HG03103 (cell line): ENCODE data around the gene PAX7.
"Not testable (repeated sequence)": the region's sequence is repeated elsewhere in the genome, so short reads cannot be mapped to it uniquely, and the experiment has no call there.

ENCODE experiments used
- ATAC-seq: cut with Tn5 transposase; IDR thresholded peaks from one replicate; pipeline ENCODE4 v1.9.1; 2021; ENCODE audit warnings: low read depth; ENCODE audit not compliant: unreplicated experiment

The PAX7 gene

DNA sequence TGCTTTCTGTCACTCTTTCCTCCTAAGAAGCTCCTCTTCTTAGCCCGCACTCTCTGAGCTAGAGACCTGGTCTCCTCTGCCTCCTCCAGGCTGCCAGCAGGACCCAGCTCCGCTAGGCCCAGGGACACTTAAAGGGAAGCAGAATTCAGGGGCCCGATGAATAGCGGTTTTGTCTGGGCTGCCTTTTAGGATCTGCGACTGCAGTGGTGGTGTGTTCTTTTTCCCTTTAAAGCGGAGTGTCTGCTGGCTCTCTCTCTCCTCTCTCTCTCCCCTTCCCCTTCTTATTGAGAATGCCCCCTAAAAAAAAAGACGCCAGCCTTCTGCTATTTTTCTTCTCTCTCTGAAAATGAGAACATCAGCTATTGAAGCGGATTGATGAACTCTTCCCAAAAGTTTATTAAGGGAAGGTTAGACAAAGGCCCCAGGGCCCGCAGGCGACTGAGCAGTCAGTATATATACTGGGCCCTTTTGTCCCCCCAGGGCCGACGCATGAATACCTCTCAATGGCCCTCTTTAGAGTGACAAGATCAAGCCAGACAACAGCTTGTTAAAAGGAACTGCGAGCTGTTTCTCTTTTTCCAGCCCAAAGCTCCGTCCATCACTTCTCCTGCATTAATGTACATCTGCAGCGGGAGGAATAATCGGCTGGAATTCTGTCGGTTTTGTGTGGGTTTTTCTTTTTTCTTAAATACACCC is 27.0 kb downstream of the PAX7 start:
- ATAC-seq = no peak

DNA sequence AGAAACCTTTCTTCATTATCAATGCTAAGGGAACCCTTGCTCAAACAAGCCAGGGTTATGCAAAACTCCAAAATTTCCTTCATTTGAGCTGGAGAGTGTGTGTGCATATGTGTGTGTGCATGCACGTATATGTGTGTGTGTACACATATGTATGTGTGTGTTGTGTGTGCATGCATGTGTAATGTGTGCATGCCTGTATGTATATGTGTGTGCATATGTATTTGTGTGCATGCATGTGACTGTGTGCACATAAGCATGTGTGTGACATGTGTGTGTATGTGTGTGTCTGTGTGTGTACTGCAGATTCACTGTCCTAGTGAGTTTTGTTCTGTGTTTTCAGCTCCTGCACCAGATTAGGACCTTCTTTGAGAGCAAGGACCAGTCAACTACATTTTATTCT is 28.2 kb downstream of the PAX7 start:
- no peak for ATAC-seq

DNA sequence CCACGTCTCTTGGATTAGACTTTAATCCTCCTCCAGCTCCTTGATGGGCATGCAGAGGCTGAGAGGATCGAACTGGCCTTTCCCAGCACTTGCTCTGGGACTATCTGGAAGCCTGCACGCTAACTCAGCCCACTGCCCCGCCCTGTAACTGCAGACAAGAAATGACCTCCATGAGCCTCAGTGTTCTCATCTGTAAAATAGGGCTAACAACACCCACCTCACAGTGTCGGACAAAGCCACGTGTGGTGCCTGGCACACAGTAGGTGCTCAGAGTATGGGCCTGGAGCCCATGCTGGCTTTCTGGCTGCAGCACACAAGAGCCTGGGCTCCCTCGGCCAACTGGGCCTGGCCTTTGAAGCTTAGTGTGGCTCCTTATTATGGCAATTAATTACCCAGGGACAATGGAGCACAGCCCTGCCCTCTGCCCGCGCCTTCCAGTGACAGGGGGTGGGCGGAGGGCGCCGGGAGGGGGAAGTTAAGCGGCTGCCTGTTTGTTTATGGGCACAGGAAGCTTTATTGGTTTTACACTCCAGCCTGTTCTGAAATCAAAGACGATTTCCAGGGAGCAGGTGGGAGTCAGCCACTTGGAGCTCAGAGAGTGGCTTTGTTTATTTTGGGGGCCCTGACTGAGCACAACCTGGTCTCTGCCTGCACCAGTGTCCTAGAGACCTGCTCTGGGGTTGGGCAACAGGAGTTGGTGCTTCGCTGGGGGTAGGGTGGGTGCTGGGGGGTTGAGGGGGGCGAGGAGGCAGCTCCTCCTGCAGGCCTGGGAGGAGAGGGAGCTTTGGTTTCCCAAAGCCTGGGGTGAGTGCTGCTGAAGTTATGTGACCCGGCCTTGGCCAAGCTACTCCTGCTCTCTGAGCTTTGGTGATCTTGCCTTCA is 31.0 kb downstream of the PAX7 start:
- ATAC-seq = no peak

DNA sequence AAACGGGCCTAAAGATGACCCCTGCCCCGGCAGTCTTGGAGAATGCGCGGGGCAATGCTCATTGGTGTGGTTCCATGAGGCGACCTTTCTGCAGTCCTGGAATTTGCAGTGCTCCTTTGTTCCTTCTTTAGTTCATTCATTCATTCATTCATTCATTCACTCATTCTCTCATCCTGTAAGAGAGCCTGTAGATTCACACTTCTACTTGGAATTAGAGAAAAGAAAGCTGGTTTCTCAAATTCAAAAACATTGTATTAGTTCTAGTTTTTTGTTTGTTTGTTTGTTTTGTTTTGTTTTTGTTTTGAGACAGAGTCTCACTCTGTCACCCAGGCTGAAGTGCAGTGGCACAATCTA is 31.6 kb downstream of the PAX7 start:
- ATAC-seq = no peak

DNA sequence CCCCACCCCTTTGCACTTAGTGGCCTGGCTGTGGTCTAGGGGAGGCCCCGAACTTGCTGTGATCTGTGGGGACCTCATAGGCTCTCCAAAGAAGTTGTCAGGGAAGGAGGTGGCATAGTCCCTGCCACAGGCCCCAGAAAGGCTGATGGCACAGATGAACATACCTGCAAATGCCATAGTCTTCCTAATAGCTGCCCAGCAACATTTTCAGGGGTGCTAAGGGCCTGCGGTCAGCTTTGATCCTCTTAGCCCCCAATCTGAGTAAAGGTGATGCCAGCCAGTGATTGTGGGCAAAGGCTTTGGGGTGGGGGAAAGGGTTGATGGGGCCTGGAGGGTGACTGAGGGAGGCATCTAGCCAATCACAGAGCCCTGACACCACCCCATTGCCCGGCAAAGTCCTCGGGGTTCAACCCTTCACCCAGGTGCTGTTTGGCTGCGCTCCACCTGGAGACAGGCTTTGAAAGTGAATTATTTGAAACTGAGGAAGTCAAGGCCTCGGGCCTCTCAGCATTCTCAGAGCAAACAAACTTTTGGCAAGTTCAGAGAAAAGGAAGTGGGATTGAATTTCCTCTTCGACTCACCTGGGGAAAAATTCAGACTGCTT is 35.8 kb downstream of the PAX7 start:
- ATAC-seq = no peak

DNA sequence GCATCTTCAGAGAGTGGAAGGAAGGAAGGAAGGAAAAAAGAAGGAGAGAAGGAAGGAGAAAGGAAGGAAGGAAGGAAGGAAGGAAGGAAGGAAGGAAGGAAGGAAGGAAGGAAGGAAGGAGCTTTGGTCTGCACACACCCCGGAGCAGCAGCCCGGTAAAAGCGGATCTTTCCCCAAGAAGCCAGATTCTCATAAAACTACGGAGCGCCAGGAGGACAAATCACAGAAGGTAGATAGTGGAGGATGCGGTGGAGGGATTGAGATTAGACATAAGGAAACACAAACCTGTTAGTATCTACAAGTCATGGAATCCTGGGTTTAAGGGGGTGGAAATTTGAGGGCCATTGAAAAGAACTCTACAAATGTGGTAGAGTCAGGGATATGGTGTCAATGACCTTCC is 36.7 kb downstream of the PAX7 start:
- no peak for ATAC-seq

DNA sequence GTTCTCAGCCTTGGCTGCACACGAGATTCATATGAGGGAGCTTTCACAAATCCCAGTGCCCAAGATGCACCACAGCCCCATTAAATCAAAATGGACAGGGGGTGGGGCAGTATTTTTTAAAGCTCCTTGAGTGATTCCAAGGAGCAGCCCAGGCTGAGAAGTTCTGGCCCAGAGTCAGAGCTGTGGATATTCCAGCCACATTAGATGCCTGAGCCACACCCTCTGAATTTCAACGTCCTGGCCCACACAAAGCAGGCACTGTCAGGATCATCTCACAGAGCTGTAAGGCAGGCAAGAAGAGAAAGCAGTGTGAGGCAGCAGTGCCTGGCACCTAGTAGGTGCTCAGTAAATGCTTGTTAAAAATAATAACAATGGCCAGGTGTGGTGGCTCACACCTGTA is 37.4 kb downstream of the PAX7 start:
- ATAC-seq = no peak

DNA sequence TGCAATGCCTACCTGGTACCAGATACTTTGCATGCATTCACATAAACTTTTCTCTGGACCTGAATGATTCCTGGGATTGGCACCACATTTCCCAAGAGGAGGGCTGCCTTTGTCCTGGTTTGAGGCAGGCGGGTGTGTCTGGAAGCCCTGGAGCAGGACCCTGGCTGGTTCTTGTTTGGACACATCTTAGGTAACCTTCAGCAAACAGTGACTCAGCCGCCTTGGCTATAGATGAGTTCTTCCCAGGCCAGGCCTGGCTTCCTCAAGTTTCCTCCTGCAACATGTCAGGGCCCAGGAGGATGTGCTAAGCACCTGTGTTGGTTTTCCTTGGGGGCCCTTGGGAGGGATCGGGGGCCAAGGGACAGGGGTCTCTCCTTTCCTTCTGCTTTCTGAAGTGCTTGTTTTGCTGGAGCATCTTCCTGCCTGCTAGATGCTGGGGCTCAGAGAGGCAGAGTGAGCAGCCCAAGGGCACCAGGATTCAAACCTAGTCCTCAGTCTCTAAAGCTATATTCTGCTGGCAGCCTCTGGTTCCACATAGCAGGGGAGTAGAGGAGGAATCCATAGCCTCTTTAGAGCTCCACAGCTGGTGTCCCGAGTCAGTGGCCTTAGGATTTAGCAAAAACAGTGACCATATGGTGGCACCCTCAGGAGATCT is 38.2 kb downstream of the PAX7 start:
- ATAC-seq = no peak

DNA sequence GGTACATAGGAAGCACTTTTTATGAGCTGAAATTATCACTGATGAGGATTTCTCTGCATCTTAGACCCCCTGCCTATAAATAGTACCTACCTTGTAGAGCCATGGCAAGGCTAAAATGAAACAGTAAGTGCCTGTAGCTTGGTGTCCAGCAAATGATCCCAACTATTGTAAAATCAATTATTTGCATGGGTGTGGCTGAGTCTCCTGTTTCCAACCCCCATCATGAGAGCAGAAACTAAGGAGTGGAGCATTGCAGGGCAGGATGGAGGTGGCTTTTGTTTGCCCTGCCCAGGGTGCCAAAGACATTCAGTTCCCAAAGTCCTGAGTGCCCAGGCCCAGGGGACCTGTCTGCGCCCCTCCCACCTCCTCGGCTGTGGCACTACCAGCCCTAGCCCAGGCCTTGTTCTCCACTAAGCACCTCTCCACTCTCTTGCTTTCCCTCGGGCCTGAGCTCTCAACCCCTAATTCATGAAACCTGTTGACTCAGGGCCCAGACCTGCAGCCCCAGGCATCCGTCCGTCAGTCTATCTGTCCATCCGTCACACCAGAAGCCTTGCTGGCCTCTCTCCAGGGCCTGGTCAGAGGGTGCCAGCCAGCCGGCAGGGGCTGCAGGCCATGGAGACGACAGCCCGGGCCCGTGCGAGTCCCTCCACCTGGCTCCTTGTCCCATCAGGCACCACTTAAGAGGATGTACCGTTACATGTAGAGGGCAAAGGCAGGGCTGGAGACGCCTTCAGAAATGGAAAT is 39.6 kb downstream of the PAX7 start:
- no peak for ATAC-seq

DNA sequence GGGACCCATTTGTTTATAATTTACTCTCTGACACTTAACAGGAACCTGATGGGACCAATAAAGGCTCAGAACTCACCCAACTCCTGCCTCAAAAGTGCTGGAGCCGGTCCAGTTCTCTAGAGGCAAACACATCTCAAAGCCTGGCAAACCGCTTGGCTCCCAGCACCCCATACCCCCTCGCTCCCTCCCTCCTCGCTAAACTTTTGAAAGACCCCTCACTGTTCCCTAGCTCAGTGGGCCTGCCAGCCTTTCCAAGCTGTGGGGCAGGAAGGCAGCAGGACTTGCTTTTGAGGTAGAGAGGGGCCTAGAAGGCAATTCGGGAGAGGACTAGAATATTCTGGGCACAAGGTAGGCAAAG is 40.2 kb downstream of the PAX7 start:
- ATAC-seq = no peak

DNA sequence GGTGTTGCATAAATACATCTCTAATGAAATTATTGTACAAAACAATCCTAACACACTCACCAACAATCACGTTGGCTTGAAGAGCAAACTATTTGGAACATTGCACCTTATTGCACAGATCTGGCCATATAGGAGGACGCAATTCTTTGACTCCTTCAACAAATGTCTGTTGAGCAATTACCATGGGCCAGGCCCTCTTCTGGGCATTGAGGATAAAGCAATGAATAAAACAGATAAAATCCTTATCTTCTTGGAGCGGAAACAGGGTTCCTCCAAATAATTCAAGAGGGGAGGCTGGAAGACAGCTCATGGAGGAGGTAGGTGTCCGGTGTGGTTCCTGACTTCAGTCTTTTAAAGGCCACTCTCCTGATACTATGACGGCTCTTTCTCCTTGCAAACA is 43.3 kb downstream of the PAX7 start:
- no peak for ATAC-seq

DNA sequence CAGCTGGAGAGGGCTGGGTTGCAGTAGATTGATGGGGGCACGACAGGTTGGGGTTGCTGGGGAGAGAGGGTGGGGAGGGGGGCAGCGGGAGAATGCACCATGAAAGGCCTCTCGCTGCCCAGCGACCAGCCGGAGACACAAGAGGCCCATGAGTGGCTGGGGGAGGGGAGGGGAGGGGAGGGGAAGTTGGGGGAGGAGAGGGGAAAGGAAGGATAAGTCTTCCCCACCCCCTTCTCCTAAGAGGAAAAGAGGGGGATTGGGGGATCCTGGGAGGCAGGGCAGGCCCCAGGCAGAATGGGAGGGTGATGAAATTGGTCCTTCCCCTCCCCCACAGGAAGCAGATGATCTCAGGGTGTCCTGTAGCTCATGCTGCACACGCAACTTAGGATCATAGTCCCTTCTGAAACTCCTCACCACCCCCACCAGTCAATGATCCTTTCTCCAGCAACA is 45.7 kb downstream of the PAX7 start:
- ATAC-seq = no peak

DNA sequence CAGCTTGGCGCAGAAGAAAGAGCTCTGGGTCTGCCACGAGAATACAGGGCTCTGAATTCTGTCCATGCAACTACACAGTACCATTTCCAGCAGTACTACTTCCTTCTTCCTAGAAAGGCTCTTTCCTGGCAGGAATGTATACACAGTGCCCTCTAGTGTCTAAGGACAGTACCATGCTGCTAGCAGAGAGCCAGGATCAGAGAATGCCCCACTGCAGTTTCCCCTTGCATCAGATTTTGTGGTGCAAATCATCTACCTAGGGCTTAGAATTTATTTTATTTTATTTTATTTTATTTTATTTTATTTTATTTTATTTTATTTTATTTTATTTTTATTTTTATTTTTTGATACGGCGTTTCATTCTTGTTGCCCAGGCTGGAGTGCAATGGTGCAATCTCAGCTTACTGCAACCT is 50.8 kb downstream of the PAX7 start:
- ATAC-seq = no peak

DNA sequence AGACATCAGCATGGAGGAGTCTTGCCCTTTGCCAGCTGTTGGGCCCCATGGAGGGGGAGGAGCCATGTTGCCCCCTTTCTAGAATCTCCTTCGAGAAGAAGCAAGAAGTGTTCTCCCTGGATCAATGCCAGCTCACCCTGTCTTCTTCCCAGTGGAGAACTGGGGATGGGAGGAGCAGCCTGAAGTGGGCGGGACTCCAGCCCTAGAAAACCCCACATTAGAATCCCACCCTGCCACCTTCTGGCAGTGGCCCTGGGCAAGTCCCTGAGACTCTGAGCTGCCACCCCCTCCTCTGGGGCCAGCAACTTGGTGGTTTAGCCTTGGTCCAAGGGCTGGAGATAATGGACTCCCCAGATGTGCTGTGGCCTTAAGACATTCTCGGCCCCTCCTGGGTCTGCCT is 51.7 kb downstream of the PAX7 start:
- ATAC-seq = no peak

DNA sequence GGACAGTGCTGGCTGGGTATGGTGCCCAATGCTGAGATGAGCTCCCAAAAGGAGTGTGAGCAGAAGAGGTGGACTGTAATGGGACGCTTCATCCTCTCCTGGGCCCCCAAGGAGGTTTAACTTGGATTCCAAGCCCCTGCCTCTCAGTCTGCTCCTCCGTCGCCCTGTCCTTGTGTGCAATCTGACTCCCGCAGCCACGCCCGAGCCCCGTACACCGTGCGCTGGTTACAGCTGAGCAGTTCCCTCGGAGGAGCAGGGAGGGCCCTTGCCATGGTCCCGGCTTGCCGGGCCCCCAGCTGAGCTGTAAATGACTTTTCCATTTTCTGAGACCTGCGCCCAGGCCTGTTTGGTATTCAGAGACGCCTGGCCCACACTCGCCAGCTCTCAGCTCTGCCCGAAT is 53.7 kb downstream of the PAX7 start:
- no peak for ATAC-seq

DNA sequence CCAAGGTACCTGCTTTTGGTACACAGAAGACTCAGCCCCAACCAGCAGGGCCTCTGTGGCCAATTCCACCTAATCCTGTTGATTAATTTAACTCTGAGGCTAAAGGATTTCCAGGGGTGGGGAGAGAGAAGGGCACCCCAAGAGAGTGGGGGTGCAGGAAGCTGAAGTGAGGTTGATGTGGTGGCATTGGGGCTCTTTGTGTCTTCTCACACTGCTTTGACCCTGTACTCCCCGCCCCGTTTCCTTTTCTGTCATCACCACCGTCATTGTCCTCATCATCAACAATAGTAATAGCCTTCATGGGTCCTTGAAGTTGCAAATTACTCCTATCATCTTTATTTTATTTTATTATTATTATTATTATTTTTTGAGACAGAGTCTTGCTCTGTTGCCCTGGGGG is 55.9 kb downstream of the PAX7 start:
- no peak for ATAC-seq

DNA sequence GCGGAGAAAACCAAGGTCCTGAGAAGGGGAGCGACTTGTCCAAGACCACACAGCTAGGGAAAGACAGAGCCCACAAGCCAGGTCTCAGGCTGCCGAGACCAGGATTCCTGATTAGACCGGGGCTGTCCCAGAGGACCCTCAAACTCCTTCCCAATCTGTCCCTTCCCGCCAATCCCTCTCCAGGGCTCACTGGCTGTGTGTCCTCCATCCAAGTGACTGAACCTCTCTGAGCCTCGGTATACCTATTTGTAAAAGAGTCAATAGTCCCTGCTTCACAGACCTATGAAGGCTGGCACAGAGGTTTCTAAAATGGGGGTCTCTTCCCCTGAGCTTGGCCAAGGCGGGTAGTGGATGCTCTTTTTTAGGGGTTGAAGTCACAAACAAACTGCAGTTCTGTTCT is 56.6 kb downstream of the PAX7 start:
- no peak for ATAC-seq

DNA sequence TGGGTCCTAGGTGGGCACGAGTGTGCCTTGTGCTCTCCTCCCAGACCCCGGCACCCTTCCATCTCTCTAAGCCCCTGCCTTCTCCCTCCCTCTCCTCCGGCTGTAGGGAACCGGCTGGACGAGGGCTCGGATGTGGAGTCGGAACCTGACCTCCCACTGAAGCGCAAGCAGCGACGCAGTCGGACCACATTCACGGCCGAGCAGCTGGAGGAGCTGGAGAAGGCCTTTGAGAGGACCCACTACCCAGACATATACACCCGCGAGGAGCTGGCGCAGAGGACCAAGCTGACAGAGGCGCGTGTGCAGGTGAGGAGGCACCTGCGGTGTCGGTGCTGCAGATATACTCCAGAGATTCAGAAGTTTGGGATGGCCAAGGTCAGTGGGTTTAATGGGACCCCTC is 61.0 kb downstream of the PAX7 start:
- ATAC-seq = no peak

DNA sequence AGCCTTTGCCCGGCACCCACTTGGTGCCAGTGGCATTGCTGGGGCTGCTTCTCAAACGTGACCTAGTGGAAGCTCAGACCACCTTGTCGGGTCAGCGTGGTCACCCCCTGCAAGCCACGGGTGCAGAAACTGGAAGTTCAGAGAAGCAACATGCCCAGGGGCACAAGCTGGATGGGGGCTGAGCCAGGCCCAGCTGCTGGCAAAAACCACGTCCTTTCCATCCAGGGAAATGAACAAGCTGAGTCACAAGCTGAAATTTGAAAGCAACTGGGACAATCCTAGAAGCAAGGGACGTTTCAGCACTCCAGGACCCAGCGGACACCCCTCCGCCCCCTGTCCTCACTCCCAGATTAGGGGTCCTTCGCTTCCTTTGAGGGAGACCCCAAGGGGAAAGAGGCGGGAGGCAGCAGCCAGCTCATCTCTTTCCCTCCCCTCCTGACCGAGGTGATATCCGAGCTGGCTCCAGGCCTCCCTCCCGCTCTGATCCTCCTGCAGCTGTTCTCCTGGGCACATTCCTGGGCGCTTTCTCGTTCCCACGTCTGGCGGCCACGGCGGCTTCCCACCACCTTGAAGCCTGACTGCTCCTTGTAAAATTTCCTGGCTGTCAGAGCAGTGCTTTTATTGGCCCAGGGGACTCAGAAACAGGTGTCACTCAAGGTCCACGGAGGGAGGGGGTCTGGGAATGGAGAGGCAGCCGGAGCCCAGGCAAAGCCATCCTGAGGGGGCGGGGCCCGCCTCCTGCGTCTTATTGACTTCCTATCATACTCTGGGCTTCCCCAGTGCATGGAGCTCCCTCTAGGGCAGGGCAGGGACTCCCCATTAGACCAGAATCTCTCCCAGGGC is 62.8 kb downstream of the PAX7 start:
- no peak for ATAC-seq

DNA sequence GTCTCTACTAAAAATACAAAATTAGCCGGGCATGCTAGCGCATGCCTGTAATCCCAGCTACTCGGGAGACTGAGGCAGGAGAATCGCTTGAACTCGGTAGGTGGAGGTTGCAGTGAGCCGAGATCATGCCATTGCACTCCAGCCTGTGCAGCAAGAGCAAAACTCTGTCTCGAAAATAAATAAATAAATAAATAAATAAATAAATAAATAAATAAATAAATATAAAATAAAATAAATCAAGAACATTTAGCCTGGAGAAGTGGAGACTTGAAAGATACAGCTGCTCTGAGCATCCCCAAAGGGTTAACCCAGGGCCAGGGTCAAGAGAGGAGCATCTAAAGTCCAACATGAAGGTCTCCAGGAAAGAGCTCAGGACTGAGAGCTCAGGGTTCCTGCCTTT is 63.6 kb downstream of the PAX7 start:
- not testable (repeated sequence) for ATAC-seq
